Loucy (cell line): ENCODE data around the gene BIRC7.

Experiments used
- CTCF ChIP-seq: fragments of 200-600 bp; sonication (generic); conservative IDR thresholded peaks from 2 replicates; pipeline ENCODE4 v1.5.1; 2014; ENCODE audit warnings: mild to moderate bottlenecking, antibody characterized with exemption, low read length
- EZH2phosphoT487 ChIP-seq: fragments of 200-600 bp; IDR thresholded peaks from 2 replicates; pipeline ENCODE4 v1.6.1; 2018; ENCODE audit warnings: antibody characterized with exemption, mild to moderate bottlenecking, moderate library complexity, borderline replicate concordance

DNA sequence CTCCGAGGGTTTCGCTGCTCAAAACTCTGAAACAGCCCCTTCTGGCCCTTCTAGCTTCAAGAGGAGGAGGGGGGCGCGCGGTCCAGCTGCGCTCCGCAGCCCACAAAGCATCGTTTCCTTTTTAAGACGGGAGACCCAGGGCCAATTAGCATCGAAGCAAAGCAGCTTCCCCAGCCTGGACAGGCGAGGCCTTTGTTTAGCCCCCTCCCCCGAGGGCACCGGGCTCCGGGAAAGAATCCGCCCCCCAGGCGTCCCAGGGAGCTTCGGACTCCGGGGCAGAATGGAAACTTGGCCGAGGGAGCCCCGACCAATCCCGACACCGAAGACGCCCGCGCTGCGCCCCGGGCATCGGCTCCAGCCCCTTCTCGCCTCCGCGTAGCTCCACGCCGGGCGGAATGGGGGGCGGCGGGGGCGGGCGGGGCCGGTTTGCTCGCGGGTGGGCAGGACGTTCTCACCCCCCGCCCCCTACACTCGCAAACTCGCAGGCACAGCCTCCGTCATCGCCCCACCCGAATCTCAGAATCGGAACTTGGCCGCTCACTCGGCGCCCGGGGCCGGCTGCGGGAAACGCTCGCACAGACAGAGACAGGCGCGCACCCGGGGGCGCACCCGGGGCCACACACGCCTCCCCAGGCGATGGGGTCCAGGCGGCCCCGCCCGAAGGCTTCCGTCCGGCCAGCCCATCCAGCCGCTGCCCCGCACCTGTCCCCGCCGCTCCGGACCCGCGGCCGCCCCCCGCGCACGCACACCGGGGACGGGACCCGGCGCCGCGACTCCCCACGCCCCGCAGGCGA, 17.9 kb downstream of the BIRC7 start:
- TF ChIP-seq CTCF (no peak), EZH2phosphoT487 (no peak)
